Thymus (tissue), 11 donors: ENCODE results near the gene TMOD4. TPM values are rescaled to one million over a fixed set of nuclear protein-coding genes. Genes with fewer than 3 reads are reported as not detected.

Experiments used
- DNase-seq, 9 donors: peaks; one replicate each; pipeline ENCODE4 v3.0.0-alpha.2; 2013; ENCODE audit warnings: low spot score in 9 of 9, low read depth in 6 of 9, missing footprints in 1 of 9
- H3K27ac ChIP-seq, 2 donors: one replicate each; pipeline ENCODE4 v1.5.1; 2013; ENCODE audit warnings: control low read depth in 1 of 2, low read depth in 1 of 2, low read length in 1 of 2, mild to moderate bottlenecking in 1 of 2, moderate library complexity in 1 of 2
- H3K27me3 ChIP-seq, 2 donors: one replicate each; pipeline ENCODE4 v1.5.1; 2013; ENCODE audit warnings: low read length in 1 of 2; ENCODE audit not compliant: control insufficient read depth in 2 of 2, insufficient read depth in 1 of 2
- H3K36me3 ChIP-seq, 2 donors: one replicate each; pipeline ENCODE4 v1.5.1; 2013; ENCODE audit warnings: low read length in 1 of 2, mild to moderate bottlenecking in 1 of 2, moderate library complexity in 1 of 2; ENCODE audit not compliant: control insufficient read depth in 2 of 2, insufficient read depth in 2 of 2
- H3K4me1 ChIP-seq, 2 donors: one replicate each; pipeline ENCODE4 v1.5.1; 2013; ENCODE audit warnings: low read length in 2 of 2; ENCODE audit not compliant: control insufficient read depth in 2 of 2, insufficient read depth in 2 of 2
- H3K4me3 ChIP-seq, 2 donors: one replicate each; pipeline ENCODE4 v1.5.1; 2013; ENCODE audit warnings: low read length in 2 of 2, control low read depth in 1 of 2, mild to moderate bottlenecking in 1 of 2
- H3K9me3 ChIP-seq, 2 donors: one replicate each; pipeline ENCODE4 v1.5.1; 2013; ENCODE audit warnings: low read length in 1 of 2, mild to moderate bottlenecking in 1 of 2; ENCODE audit not compliant: control insufficient read depth in 2 of 2, insufficient read depth in 1 of 2
- WGBS: extraction: QIAGEN DNeasy Blood & Tissue Kit; methylation state at CpG from one replicate; pipeline ENCODE4 v1.1.7; 2013; 5-methylcytosine and 5-hydroxymethylcytosine counted together
- polyA plus RNA-seq: library from polyadenylated mRNA; stranded (reverse); fragments of 200-250 nt; gene quantifications from one replicate; pipeline ENCODE4 v1.2.3, GENCODE V29; 2013
- total RNA-seq: library from RNA; stranded (reverse); fragments of 120-200 nt; gene quantifications from one replicate; pipeline ENCODE4 v1.2.4, GENCODE V29; 2013
- donor health status: healthy.

The TMOD4 gene
- total and polyA plus RNA-seq, 2 donors, result 0.38 to 1.0 TPM

DNA sequence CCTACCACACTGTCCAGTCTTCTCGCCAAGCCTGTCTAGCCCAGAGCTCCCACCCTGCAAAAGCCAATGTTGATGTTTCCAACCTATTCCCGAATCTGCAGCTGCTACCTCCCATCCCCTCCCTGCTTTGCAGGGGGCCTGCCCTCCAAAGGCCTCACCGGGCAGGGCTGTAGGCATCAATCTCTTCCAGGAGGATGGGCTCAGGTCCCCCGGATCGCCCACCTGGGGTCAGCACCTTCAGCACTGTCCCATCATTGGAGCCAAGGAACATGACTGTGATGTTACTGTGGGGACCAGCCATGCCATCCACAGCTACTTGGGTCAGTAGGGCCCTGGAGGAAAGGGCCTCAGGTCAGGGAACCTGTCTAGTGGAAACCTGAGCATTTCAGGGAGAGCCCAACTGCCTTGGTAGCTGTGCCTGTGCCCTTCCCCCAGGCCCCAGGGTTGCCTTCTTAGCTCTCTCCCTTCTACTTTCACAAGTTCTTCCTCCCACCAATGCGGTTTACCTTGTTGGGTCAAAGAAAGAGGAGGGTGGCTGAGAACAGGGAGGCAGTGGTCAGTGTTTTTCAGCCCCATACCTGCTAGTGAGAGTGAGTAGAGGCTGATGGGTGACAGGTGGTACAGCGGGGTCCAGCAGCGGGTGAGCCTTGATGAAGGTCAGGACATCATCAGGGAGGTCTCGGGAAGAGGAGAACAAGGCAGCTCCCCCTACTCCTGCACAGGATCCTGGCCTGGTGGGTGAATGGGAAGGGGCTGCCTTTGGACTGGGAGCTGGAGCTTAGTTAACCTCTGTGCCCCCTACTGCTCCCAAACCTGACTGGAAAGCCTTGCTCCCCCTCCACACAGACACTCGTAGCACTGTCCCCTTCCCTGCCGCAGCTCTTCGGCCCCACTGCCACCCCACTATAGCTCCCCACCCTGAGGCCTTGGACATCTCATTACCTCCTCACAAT, 40.1 kb downstream of the TMOD4 start:
- Histone ChIP-seq H3K27me3 (peaks cover 0 to 22% of the 10 kb centered on the region in 2 donors), H3K36me3 (no peaks in the 10 kb centered on the region), H3K4me1 (peaks cover 10 to 16% of the 10 kb centered on the region in 2 donors), H3K4me3 (no peak overlapping the region), H3K27ac (no peak overlapping the region), H3K9me3 (no peaks in the 10 kb centered on the region)
- WGBS, result 96% methylated on average over 12 of the region's 12 CpGs
- DNase-seq, result no peak

DNA sequence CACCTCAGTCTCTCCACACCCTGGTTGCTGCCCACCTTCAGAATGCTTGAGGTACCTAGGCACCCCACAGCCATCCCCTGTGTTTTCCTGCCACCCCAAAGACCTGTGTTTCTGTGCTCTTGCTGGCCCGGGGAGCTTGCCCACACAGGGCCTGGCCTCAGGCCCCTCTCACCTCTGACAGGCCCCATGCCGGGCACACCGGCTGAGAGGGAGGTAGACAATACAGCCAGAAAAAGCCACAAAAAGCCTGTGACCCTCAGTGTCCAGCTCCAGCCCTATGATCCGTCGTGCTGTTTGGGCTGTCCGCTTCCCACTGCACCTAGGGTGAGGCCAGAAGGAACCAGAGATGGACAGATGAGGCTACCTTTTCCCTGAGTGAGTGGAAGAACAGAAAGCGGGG, 40.8 kb downstream of the TMOD4 start:
- no peak overlapping the region for H3K27ac ChIP-seq
- peaks cover 0 to 22% of the 10 kb centered on the region in 2 donors for H3K27me3 ChIP-seq
- no peak overlapping the region for H3K4me3 ChIP-seq
- over 99% methylated on average over 7 of the region's 7 CpGs for WGBS
- DNase-seq, result no peak
- no peaks in the 10 kb centered on the region for H3K9me3 ChIP-seq
- no peaks in the 10 kb centered on the region for H3K36me3 ChIP-seq
- peaks cover 10 to 19% of the 10 kb centered on the region in 2 donors for H3K4me1 ChIP-seq

- H3K4me3 ChIP-seq, result no peak overlapping the region
- H3K36me3 ChIP-seq, result no peaks in the 10 kb centered on the region
- peaks cover 0 to 22% of the 10 kb centered on the region in 2 donors for H3K27me3 ChIP-seq
- H3K4me1 ChIP-seq, result peaks cover 10 to 19% of the 10 kb centered on the region in 2 donors
- no peaks in the 10 kb centered on the region for H3K9me3 ChIP-seq
- no peak for DNase-seq
- H3K27ac ChIP-seq, result no peak overlapping the region
- WGBS, result 97% methylated on average over 3 of the region's 3 CpGs
Observed at GRCh38 chr1:151134396-151134795, 41.4 kb downstream of the TMOD4 start.

DNA sequence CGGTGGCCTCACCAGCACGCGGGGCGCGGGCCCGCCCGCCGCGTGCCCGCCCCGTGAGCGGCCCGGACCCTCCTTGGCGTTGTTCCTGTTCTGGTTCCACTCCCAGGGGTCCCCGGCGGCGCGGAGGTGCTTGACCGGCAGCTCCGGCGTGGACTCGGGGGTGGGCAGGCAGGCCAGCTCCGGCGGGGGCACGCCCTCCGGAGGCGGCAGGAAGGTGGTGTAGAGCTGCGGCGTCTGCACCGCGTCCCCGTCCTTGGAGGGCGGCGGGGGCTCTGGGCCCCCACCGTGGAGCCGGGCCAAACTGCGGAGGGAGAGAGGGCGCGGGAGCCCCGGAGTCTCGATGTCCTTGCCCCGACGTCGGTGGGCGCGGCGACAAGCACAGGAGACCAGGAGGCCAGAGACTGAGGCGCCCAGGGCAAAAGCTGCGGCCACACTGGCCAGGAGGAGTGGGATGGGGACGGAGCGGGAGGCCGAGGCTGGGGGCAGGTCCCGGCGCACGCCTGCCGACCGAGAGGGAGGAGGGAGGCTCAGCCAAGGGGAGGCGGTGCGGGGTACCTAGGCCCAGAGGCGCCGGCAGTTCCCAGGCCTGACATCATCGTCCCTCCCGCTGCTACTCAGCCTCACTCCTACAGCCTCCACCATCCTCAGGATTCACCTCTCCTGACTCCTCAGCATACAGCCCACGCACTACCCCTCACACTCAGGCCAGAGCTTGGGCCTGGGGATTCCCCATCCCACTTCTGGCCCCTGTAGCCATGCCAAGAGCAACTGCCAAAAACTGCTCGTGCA, 42.6 kb downstream of the TMOD4 start:
- H3K36me3 ChIP-seq, result no peaks in the 10 kb centered on the region
- DNase-seq, result no peak
- no peaks in the 10 kb centered on the region for H3K9me3 ChIP-seq
- peaks cover 10 to 19% of the 10 kb centered on the region in 2 donors for H3K4me1 ChIP-seq
- H3K27ac ChIP-seq, result no peak overlapping the region
- WGBS, result 88% methylated on average over 65 of the region's 65 CpGs
- no peak overlapping the region for H3K4me3 ChIP-seq
- H3K27me3 ChIP-seq, result peaks cover 0 to 22% of the 10 kb centered on the region in 2 donors

DNA sequence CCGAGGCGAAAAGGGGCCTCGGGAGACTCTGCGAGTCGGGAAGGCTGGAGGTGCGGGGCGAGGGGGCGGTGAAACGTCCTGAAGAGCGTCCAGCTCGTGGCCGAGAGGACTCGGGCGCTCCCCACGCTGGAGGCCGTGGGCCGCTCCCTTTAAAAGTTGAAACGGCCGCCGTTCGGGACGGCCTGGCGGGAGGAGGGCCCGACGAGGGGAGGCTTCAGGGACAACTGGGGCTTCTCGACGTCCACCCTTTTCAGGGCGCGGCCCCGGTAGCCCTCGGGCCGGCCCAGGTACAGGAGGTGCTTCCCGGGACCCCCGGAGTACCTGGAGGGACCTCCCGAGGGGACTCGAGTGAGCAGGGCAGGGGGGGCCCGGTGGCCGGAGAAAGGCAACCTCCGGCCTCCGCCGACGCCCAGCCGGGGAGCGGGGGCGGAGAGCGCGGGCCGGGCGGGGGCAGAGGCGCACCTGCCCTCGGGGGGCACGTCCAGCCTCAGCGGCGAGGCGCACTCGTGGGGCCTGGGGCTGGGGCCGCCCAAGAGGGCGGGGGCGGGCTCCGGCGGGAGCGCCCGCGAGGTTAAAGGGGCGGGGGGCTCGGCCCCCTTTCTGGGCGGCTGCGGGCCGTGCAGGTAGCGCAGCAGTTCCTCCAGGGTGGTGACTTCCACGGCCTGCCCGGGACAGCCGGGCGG, 43.3 kb downstream of the TMOD4 start:
- Histone ChIP-seq H3K9me3 (no peaks in the 10 kb centered on the region), H3K4me1 (peaks cover 10 to 19% of the 10 kb centered on the region in 2 donors), H3K36me3 (no peaks in the 10 kb centered on the region), H3K27me3 (peaks cover 0 to 22% of the 10 kb centered on the region in 2 donors), H3K27ac (no peak overlapping the region), H3K4me3 (no peak overlapping the region)
- 82% methylated on average over 74 of the region's 74 CpGs for WGBS
- no peak for DNase-seq

DNA sequence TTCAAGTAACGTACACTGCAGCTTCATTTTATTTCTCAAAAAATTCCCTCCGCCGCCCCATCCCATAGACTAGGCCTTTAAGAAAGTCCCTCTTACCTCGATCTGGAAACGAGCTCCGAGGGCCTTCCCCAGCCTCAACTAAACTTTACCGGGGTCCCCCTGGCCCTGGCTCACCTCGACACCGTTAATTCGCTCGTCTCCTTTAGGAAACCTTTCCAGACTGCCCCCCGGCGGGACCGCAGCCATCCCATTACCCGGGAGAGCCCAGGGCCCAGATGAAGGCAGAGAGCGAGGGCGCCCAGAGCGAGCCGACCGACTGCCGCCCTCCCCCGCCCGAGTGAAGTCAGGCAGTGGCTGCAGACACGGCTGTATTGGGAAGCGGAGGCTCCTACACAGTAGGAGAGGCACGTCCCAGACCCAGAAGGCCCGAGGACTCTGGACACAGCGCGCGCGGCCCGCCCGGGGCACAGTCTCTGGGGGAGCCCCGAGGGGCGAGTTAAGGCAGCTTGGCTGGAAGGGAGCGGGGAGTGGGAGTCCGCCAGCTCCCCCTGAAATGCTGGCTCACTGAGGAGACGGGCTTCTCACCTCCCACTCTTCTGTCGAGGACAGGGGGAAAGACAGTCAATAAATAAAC, 44.0 kb downstream of the TMOD4 start:
- 63% methylated on average over 39 of the region's 39 CpGs for WGBS
- DNase-seq, result no peak
- Histone ChIP-seq H3K4me3 (peak overlapping the region; percentile 44 to 52), H3K27me3 (peaks cover 0 to 22% of the 10 kb centered on the region in 2 donors), H3K4me1 (peaks cover 10 to 19% of the 10 kb centered on the region in 2 donors), H3K27ac (no peak overlapping the region), H3K9me3 (no peaks in the 10 kb centered on the region), H3K36me3 (no peaks in the 10 kb centered on the region)

DNA sequence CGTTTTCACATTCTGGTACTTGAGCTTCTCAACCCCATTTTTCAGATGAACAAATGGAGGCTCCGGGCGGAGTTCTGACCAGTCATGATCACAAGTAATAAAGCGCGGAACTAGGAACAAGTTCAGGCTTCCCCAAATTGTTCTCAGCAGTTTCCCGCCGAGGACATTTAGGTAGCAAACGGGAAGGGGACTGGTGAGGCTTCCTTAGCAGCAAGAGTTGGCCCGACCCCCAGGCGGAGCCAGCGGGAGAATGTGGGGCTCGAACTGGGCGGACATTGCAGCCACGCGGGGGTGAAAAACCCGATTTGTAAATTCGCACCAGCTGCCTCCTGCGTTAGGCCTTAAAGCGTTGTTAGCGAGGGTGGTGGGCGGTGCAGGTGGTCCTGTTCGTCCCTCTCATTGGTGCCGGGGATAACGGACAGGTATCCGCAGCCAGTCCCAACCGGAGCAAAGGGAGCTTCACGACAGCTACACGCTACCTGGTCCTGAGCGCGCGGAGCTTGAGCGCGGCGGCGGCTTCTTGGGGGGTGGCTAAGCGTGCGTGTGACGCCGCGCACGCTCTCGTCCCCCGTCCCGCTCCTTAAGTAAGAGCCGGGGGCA, 44.7 kb downstream of the TMOD4 start:
- Histone ChIP-seq H3K27me3 (peaks cover 0 to 22% of the 10 kb centered on the region in 2 donors), H3K4me3 (peak overlapping the region; percentile 44 to 52), H3K4me1 (peaks cover 10 to 19% of the 10 kb centered on the region in 2 donors), H3K36me3 (no peaks in the 10 kb centered on the region), H3K9me3 (no peaks in the 10 kb centered on the region), H3K27ac (peak overlapping the region; percentile 55 to 61)
- DNase-seq, result peak; percentile 79 to 95 (median 89)
- WGBS, result 7% methylated on average over 45 of the region's 45 CpGs

- Histone ChIP-seq H3K27ac (no peak overlapping the region), H3K27me3 (peaks cover 0 to 21% of the 10 kb centered on the region in 2 donors), H3K9me3 (no peaks in the 10 kb centered on the region), H3K36me3 (peaks cover 0 to 3% of the 10 kb centered on the region in 2 donors), H3K4me3 (no peak overlapping the region), H3K4me1 (peaks cover 14 to 22% of the 10 kb centered on the region in 2 donors)
- DNase-seq, result no peak
- WGBS, result 94% methylated on average over 6 of the region's 6 CpGs
Observed at GRCh38 chr1:151128800-151129199, 47.0 kb downstream of the TMOD4 start.
